ENCODE results near the gene TIMP3.

Gene TIMP3

GRCh38 chr22:32765132-32765618, 36.3 kb upstream of the TIMP3 start:
- peaks cover 39% of the 10 kb centered on the region for H3K27me3 Mint-ChIP-seq
- H3K4me3 Mint-ChIP-seq, result no peak overlapping the region
- no peaks in the 10 kb centered on the region for H3K36me3 Mint-ChIP-seq (ENCODE audit: insufficient read depth)
- DNase-seq (ENCODE audit: low spot score in 2 of 2), result no peak
- no peaks in the 10 kb centered on the region for H3K4me1 Mint-ChIP-seq
- no peak overlapping the region for H3K27ac Mint-ChIP-seq (ENCODE audit: low read depth)
- H3K9me3 Mint-ChIP-seq, result no peaks in the 10 kb centered on the region
- no peak for ATAC-seq (replicated peaks; ENCODE audit: extremely low read depth, poor library complexity, severe bottlenecking)

DNA sequence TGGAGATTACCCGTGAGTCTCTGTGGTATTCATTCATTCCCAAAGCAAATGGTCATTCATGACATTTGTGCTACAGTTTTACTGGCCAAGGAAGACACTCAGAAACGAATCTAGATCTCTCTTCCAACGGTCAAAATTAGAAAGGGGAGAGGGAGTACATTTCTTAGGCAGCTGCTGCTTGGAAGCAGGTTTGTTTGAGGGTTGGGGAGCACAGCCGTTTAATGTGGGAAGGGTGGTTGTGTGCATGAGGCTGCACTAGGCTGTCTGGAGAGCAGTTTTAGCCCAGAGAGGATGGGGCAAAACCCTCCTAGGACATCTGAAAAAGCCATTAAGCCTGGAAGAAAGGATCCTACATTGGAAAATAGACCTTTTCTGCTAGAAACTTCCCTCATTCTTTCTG, 29.7 kb upstream of the TIMP3 start:
- H3K27me3 Mint-ChIP-seq, result no peaks in the 10 kb centered on the region
- no peak for DNase-seq (ENCODE audit: low spot score in 2 of 2)
- no peaks in the 10 kb centered on the region for H3K36me3 Mint-ChIP-seq (ENCODE audit: insufficient read depth)
- no peak overlapping the region for H3K27ac Mint-ChIP-seq (ENCODE audit: low read depth)
- H3K4me3 Mint-ChIP-seq, result no peak overlapping the region
- ATAC-seq (replicated peaks; ENCODE audit: extremely low read depth, poor library complexity, severe bottlenecking), result no peak
- no peaks in the 10 kb centered on the region for H3K4me1 Mint-ChIP-seq
- no peaks in the 10 kb centered on the region for H3K9me3 Mint-ChIP-seq

DNA sequence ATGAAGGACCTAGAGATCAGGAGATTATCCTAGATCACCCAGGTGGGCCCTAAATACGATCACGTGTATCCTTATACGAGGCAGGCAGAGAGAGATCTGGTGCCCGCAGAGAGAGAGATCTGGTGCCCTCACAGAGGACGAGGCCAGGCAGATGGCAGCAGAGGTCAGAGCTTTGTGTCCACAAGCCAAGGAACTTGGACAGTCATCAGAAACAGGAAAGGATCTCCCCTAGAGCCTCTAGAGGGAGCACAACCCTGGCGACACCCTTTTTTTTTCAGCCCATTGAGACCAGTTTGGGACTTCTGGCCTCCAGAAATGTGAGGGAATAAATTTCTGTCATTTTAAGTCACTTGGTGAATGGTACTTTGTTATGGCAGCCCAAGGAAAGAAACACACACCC, 25.5 kb upstream of the TIMP3 start:
- no peaks in the 10 kb centered on the region for H3K4me1 Mint-ChIP-seq
- H3K27ac Mint-ChIP-seq (ENCODE audit: low read depth), result no peak overlapping the region
- no peaks in the 10 kb centered on the region for H3K36me3 Mint-ChIP-seq (ENCODE audit: insufficient read depth)
- no peaks in the 10 kb centered on the region for H3K9me3 Mint-ChIP-seq
- H3K4me3 Mint-ChIP-seq, result no peak overlapping the region
- DNase-seq (ENCODE audit: low spot score in 2 of 2) (no peak), ATAC-seq (replicated peaks; ENCODE audit: extremely low read depth, poor library complexity, severe bottlenecking) (no peak)
- H3K27me3 Mint-ChIP-seq, result no peaks in the 10 kb centered on the region

- H3K27ac Mint-ChIP-seq (ENCODE audit: low read depth), result no peak overlapping the region
- DNase-seq (ENCODE audit: low spot score in 2 of 2), result no peak
- no peaks in the 10 kb centered on the region for H3K4me1 Mint-ChIP-seq
- ATAC-seq (replicated peaks; ENCODE audit: extremely low read depth, poor library complexity, severe bottlenecking), result no peak
- no peaks in the 10 kb centered on the region for H3K9me3 Mint-ChIP-seq
- H3K27me3 Mint-ChIP-seq, result no peaks in the 10 kb centered on the region
- no peaks in the 10 kb centered on the region for H3K36me3 Mint-ChIP-seq (ENCODE audit: insufficient read depth)
- no peak overlapping the region for H3K4me3 Mint-ChIP-seq
These were observed 25.1 kb upstream of the TIMP3 start for GRCh38 chr22:32776397-32776796.

GRCh38 chr22:32776802-32777201, 24.7 kb upstream of the TIMP3 start:
- Mint-ChIP-seq H3K27me3 (no peaks in the 10 kb centered on the region), H3K27ac (ENCODE audit: low read depth) (no peak overlapping the region), H3K4me1 (no peaks in the 10 kb centered on the region), H3K9me3 (no peaks in the 10 kb centered on the region), H3K36me3 (ENCODE audit: insufficient read depth) (no peaks in the 10 kb centered on the region), H3K4me3 (no peak overlapping the region)
- DNase-seq (ENCODE audit: low spot score in 2 of 2), result no peak
- no peak for ATAC-seq (replicated peaks; ENCODE audit: extremely low read depth, poor library complexity, severe bottlenecking)

GRCh38 chr22:32777987-32778386, 23.5 kb upstream of the TIMP3 start:
- no peak overlapping the region for H3K27ac Mint-ChIP-seq (ENCODE audit: low read depth)
- H3K27me3 Mint-ChIP-seq, result peaks cover 5% of the 10 kb centered on the region
- no peak for ATAC-seq (replicated peaks; ENCODE audit: extremely low read depth, poor library complexity, severe bottlenecking)
- H3K9me3 Mint-ChIP-seq, result no peaks in the 10 kb centered on the region
- no peaks in the 10 kb centered on the region for H3K4me1 Mint-ChIP-seq
- H3K36me3 Mint-ChIP-seq (ENCODE audit: insufficient read depth), result no peaks in the 10 kb centered on the region
- no peak for DNase-seq (ENCODE audit: low spot score in 2 of 2)
- no peak overlapping the region for H3K4me3 Mint-ChIP-seq

DNA sequence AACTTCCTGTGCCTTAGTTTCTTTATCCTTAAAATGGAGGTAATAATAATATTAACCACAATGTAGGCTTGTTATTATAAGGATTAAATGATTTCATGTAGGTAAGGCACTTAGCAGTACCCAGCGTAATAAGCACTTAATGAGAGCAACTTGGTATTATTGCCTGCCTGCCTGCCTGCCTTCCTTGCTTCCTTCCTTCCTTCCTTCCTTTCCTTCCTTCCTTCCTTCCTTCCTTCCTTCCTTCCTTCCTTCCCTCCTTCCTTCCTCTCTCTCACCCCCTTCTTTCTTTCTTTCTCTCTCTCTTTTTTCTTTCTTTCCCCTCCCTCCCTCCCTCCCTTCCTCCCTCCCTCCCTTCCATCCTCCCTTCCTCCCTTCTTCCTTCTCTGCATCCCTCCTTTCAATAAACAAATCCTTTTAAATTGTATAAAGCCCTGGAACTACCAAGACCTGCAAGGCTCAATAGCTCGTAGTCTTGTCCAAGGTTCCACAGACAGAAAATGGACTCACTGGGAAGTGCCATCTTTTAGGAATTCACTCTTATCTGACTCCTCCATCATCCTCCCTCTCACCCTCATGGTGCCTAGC, 20.7 kb upstream of the TIMP3 start:
- ATAC-seq (replicated peaks; ENCODE audit: extremely low read depth, poor library complexity, severe bottlenecking) (no peak), DNase-seq (ENCODE audit: low spot score in 2 of 2) (no peak)
- Mint-ChIP-seq H3K27ac (ENCODE audit: low read depth) (no peak overlapping the region), H3K36me3 (ENCODE audit: insufficient read depth) (no peaks in the 10 kb centered on the region), H3K4me1 (no peaks in the 10 kb centered on the region), H3K4me3 (no peak overlapping the region), H3K27me3 (peaks cover 7% of the 10 kb centered on the region), H3K9me3 (no peaks in the 10 kb centered on the region)

DNA sequence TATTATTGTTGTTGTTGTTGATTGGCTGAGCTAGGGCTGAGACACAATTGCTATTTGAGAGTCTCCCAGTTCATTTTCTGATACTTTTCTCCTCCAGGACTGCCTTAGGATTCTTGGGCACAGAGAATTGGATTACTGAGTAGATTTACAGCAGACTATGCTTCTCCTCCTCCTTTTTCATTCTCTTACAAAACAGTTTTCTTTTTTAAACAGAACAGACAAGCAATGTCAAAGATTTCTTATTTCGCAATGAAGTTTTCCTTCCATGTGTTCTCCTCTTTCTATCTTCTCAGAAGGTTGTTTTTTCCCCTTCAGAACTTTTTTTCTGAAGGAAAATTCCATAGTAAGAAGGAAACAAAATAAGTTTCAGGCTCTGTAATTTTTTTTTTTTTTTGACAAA, 19.8 kb upstream of the TIMP3 start:
- Mint-ChIP-seq H3K9me3 (no peaks in the 10 kb centered on the region), H3K36me3 (ENCODE audit: insufficient read depth) (no peaks in the 10 kb centered on the region)

DNA sequence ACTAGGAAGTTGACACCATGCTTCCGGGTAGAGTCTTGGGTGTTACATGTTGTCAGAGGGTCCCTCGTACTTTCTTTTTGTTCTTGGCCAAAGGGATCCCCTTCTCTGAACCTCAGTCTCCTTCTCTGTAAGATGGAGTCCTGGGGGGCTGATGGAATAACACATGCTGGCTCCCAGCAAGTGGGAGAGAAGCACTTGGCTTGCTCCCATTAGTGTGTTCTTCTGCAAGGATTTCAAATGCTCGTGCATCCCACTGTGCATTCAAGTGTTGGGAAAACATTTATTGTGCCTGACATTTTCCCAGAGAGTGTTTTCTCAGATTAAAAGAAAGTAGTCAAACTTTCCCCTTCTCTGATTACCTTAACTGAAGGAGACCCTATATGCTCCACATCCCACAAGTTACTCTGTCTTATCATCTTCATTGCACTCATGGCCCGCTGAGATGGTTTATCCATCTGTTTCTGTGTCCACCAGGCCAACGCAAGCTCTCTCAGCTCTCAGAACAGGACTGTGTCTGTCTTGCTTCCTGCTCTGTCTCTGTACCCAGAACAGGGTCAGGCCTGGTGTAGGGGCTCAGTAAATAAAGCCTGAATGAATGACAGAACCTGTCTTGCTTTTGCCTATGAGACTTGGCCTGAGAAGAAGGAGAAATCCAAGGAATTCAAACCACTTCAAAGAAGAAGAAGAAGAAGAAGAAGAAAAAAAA, 16.0 kb upstream of the TIMP3 start:
- Mint-ChIP-seq H3K4me1 (no peaks in the 10 kb centered on the region), H3K27me3 (peaks cover 35% of the 10 kb centered on the region), H3K36me3 (ENCODE audit: insufficient read depth) (no peaks in the 10 kb centered on the region), H3K27ac (ENCODE audit: low read depth) (no peak overlapping the region), H3K9me3 (no peaks in the 10 kb centered on the region), H3K4me3 (no peak overlapping the region)
- ATAC-seq (replicated peaks; ENCODE audit: extremely low read depth, poor library complexity, severe bottlenecking), result no peak
- DNase-seq (ENCODE audit: low spot score in 2 of 2), result no peak

More for the DNA sequence above, 19.8 kb upstream of the TIMP3 start:
- Mint-ChIP-seq H3K27me3 (peaks cover 7% of the 10 kb centered on the region), H3K27ac (ENCODE audit: low read depth) (no peak overlapping the region), H3K4me3 (no peak overlapping the region), H3K4me1 (no peaks in the 10 kb centered on the region)
- ATAC-seq (replicated peaks; ENCODE audit: extremely low read depth, poor library complexity, severe bottlenecking) (no peak), DNase-seq (ENCODE audit: low spot score in 2 of 2) (no peak)

DNA sequence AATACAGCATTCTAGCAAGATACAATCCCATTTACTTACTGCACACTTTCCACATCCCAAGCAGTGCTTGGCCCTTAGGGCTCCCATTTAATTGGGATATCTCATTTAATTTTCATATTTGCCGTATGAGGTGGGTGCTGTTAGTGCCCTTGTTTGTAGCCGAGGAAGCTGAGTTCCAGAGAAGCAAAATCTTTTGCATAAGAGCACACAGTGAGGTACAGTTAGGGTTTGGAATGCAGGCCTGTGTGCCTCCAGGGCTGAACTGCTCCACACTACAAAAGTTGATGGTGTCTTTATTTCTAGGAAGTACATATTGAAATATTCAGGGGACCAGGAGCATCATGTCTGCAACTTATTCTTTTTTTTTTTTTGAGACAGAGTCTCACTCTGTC, 15.5 kb upstream of the TIMP3 start:
- H3K27ac Mint-ChIP-seq (ENCODE audit: low read depth), result no peak overlapping the region
- H3K9me3 Mint-ChIP-seq, result no peaks in the 10 kb centered on the region
- no peak for DNase-seq (ENCODE audit: low spot score in 2 of 2)
- ATAC-seq (replicated peaks; ENCODE audit: extremely low read depth, poor library complexity, severe bottlenecking), result no peak
- no peaks in the 10 kb centered on the region for H3K4me1 Mint-ChIP-seq
- H3K4me3 Mint-ChIP-seq, result no peak overlapping the region
- no peaks in the 10 kb centered on the region for H3K36me3 Mint-ChIP-seq (ENCODE audit: insufficient read depth)
- peaks cover 40% of the 10 kb centered on the region for H3K27me3 Mint-ChIP-seq

DNA sequence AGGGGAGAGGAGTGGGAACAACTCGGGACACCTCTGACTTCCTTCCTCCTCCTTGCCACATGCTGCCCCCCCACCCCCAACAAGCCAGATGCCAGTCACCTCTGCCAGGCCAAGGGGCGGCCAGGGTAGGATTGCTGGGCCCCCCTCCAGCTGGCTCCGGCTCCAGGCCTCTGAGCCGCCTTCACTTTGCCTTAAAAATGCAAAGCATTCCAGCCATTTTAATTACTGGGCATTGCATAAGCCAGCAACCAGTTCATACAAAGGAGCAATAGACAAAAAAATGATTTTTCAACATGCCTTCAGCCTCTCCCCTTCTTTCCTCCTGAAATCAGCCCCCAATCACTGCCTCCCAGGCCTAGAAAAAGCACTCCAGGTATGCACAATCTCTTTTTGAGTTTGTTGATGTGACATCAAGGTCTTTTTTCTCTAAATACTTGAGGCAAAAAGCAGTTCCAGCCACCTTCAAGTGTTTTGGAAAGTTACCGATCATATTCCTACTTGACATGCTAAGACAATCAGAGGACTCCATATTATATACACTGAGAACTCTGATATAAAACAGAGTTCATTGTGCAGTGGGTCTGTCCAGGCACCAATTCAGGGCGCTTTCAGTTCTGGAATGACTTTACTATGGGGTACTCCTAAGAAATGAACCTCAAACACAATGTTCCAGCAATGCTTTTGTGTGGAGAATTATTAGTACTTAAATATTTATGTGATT, 12.4 kb upstream of the TIMP3 start:
- no peaks in the 10 kb centered on the region for H3K36me3 Mint-ChIP-seq (ENCODE audit: insufficient read depth)
- no peak overlapping the region for H3K27ac Mint-ChIP-seq (ENCODE audit: low read depth)
- no peaks in the 10 kb centered on the region for H3K9me3 Mint-ChIP-seq
- no peak for ATAC-seq (replicated peaks; ENCODE audit: extremely low read depth, poor library complexity, severe bottlenecking)
- H3K4me3 Mint-ChIP-seq, result no peak overlapping the region
- H3K4me1 Mint-ChIP-seq, result no peaks in the 10 kb centered on the region
- peaks cover 34% of the 10 kb centered on the region for H3K27me3 Mint-ChIP-seq
- no peak for DNase-seq (ENCODE audit: low spot score in 2 of 2)

- Mint-ChIP-seq H3K9me3 (no peaks in the 10 kb centered on the region), H3K27ac (ENCODE audit: low read depth) (no peak overlapping the region)
These were observed 11.5 kb upstream of the TIMP3 start for GRCh38 chr22:32789797-32790620.

More at GRCh38 chr22:32789797-32790620, 11.5 kb upstream of the TIMP3 start:
- Mint-ChIP-seq H3K36me3 (ENCODE audit: insufficient read depth) (no peaks in the 10 kb centered on the region), H3K27me3 (peaks cover 44% of the 10 kb centered on the region), H3K4me1 (no peaks in the 10 kb centered on the region), H3K4me3 (no peak overlapping the region)
- ATAC-seq (replicated peaks; ENCODE audit: extremely low read depth, poor library complexity, severe bottlenecking), result no peak
- DNase-seq (ENCODE audit: low spot score in 2 of 2), result no peak

Measured in central memory CD8-positive, alpha-beta T cell (primary cell).